Posterior vena cava (tissue), 2 donors: ENCODE results near the gene IL15RA. TPM values are rescaled to one million over a fixed set of nuclear protein-coding genes. Genes with fewer than 3 reads are reported as not detected.
"Not testable (repeated sequence)": the region's sequence is repeated elsewhere in the genome, so short reads cannot be mapped to it uniquely, and the experiment has no call there.

Source experiments
- DNase-seq: peaks from one replicate; pipeline ENCODE4 v3.0.0-alpha.2; 2020; ENCODE audit warnings: low spot score
- intact Hi-C, 2 donors: fragments of 100-400 bp; cut with DNase I; formaldehyde crosslinking; loops; one replicate each; pipeline versions ENCODE4 v1.14.1 to v1.14.2; 2022 to 2023
- total RNA-seq, 2 donors: library from RNA; stranded (reverse); fragmentation: NEBNext Ultra II Directional; extraction: Animal tissue kit (Norgen Biotek cat#: 25700); gene quantifications; one replicate each; pipeline ENCODE4 v1.2.1, GENCODE V29; 2021
- donor health status: DM: yes; HTN: yes; CAD: no.
- donor health status: DM: yes; HTN: yes; CAD: no.

IL15RA gene
- total RNA-seq, 2 donors from 2014 or later: 16.9 to 20.9 TPM

- intact Hi-C loops: no loop called here
- DNase-seq: no peak
These were observed 31.3 kb upstream of the IL15RA start for GRCh38 chr10:6008497-6009142.

- intact Hi-C loops: no loop called here
- no peak for DNase-seq
These were observed 29.6 kb upstream of the IL15RA start for GRCh38 chr10:6006991-6007390.

DNA sequence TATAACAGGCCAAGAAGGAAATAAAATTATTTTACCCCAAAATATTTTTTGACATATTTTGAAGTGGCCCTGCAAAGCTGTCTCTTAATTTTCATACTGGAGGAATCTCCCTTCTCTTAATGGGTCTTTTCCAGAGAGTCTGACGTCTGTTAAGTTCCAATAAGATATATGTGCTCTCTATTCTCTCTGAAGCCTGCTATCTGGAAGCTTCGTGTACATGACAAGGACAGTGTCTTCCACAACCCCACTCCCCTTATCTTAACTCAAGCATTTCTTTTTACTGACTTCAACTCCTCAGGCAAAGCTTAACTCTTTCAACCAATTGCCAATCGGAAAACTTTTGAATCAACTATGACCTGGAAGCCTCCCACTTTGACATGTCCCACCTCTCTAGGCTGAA is 29.2 kb upstream of the IL15RA start:
- intact Hi-C loops: no loop called here
- no peak for DNase-seq

DNA sequence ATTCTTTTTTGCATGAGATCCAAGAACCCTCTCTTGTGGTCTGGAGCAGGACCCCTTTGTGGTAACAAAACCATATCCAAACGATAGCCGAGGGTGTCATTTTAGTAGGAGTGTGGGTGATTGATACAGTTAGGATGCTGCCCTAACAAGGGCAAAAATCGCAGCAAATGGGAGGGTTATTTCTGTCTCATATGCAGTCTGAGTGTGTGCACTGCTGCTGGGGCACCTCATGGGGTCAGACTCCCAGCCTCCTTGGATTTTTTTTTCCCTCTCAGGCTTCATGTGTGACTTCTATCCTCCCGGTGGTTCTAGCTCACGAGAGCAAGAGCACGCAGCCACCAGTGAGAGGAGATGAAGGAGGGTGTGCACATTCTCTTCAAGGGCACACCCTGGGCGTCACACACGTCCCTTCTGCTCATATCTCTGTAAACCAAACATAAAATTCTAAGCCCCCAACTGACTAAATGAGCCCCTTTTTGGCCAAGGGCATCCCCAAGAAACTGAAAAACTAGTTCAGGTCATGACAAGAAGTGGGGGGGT is 28.6 kb upstream of the IL15RA start:
- intact Hi-C loops: no loop called here
- DNase-seq: no peak

GRCh38 chr10:6005161-6005804 is 27.9 kb upstream of the IL15RA start:
- intact Hi-C loops, DNase-seq: not testable (repeated sequence)

DNA sequence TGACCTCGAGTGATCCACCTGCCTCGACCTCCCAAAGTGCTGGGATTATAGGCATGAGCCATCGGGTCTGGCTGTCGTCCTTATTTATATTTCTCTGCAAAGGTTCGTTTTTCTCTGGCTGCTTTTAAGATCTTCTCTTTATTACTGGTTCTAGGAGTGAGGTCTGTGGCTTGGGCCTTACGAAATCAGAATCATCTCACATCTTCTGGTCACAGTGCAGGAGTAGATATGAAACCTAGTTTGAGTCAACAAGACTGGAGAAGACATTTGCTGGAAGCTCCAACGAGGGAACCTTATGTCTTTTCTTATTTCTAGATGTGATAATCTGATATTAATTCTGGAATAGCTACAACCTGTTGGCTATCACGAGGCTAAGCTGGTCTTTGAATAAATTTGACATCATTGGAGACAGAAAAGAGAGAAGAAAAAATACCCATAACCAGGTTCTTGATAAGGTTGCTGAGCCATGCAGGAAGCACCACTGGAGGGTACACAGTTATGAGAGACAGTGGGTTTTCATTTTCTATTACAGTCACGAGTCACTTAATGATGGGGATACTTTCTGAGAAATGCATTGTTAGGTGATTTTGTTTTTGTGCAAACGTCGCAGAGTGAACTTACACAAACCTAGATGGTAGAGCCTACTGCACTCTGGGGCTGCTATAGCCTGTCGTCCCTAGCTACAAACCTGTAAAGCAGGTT is 25.6 kb upstream of the IL15RA start:
- intact Hi-C loops: no loop called here

GRCh38 chr10:5999440-6000165 is 22.3 kb upstream of the IL15RA start:
- no peak for DNase-seq
- intact Hi-C loops: loop anchor here in 1 of 2 donors (5.0 kb wide), 1 partner anchor 738 kb away; no protein-coding TSS in a partner anchor

More for the DNA sequence above, 25.6 kb upstream of the IL15RA start:
- DNase-seq: no peak

GRCh38 chr10:5996696-5997095 is 19.4 kb upstream of the IL15RA start:
- intact Hi-C loops: loop anchor here in 1 of 2 donors (5.0 kb wide), 1 partner anchor 741 kb away; no protein-coding TSS in a partner anchor
- DNase-seq: no peak

- intact Hi-C loops: no loop called here
- no peak for DNase-seq
These were observed 15.1 kb upstream of the IL15RA start for GRCh38 chr10:5992398-5992797.

- intact Hi-C loops: no loop called here
- no peak for DNase-seq
These were observed 14.4 kb upstream of the IL15RA start for GRCh38 chr10:5991708-5992107.

DNA sequence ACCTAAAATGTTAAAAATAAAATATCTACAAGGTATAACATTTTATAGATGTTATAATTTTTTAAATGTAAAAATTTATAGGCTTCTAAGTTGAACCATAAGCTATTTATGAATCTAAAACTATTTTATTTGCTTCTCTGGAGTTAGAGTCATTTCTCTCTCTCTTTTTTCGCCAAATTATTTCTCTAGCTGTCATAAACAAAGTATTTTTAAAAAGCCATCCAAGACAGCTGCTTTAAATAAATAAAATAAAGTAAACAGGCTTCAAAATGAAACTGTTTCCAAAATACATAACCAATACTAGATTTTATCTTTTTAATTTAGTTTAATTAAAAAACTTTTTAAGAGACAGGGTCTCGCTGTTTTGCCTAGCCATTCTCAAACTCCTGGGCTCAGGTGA is 12.4 kb upstream of the IL15RA start:
- intact Hi-C loops: no loop called here
- no peak for DNase-seq

DNA sequence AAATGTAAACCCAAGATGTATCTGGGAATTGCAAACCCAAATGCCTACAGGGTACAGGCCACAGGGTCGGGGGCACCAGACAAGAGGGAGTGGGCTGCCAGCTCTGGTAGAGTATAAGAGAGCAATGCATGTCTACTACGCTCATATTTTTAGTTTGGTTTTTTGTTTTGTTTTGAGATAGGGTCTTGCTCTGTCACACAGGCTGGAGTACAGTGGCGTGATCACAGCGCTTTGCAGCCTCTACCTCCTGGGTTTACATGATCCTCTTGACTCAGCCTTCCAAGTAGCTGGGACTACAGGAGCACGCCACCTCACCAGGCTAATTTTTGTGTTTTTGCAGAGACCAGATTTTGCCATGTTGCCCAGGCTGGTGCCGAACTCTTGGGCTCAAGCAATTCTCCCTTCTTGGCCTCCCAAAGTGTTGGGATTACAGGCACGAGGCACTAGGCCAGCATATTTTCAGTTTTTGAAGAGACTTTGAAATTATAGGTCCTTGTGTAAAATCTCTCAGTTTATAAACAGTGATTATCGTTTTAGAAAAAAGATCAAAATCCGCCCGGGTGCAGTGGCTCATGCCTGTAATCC is 11.1 kb upstream of the IL15RA start:
- DNase-seq: no peak

GRCh38 chr10:5987747-5988146 is 10.4 kb upstream of the IL15RA start:
- DNase-seq: no peak
- intact Hi-C loops: no loop called here

More for the DNA sequence above, 11.1 kb upstream of the IL15RA start:
- intact Hi-C loops: no loop called here

GRCh38 chr10:5985029-5985428 is 7.7 kb upstream of the IL15RA start:
- intact Hi-C loops: no loop called here

GRCh38 chr10:5983774-5984173 is 6.4 kb upstream of the IL15RA start:
- no peak for DNase-seq
- intact Hi-C loops: no loop called here

More at GRCh38 chr10:5985029-5985428, 7.7 kb upstream of the IL15RA start:
- DNase-seq: no peak

- DNase-seq: no peak
- intact Hi-C loops: no loop called here
These were observed 4.2 kb upstream of the IL15RA start for GRCh38 chr10:5981529-5981928.

- DNase-seq: no peak
- intact Hi-C loops: no loop called here
These were observed 817 bp upstream of the IL15RA start for GRCh38 chr10:5978230-5978489.

- intact Hi-C loops: no loop called here
- DNase-seq: peak; percentile 87
These were observed 552 bp downstream of the IL15RA start for GRCh38 chr10:5976512-5977470.
